Ovary (tissue), 3 donors: ENCODE measurements around the gene HK1.

Experiments
- CTCF ChIP-seq, 3 donors: fragments of 450-650 bp in 2 of 3; fragments of 200-600 bp in 1 of 3; IDR thresholded peaks; one replicate each; pipeline versions ENCODE4 v1.5.1 to v1.8.0; 2016 to 2022; ENCODE audit warnings: antibody characterized with exemption in 3 of 3, mild to moderate bottlenecking in 1 of 3
- POLR2A ChIP-seq: fragments of 450-650 bp; IDR thresholded peaks from one replicate; pipeline ENCODE4 v1.6.1; 2017; ENCODE audit warnings: antibody characterized with exemption, mild to moderate bottlenecking, moderate library complexity
- donor health status: DM: no; HTN: no; CAD: no.

GRCh38 chr10:69281507-69282413 lies 3.5 kb downstream of the HK1 start:
- TF ChIP-seq CTCF (IDR thresholded peaks at IDR 0.05) (no peak), POLR2A (no peak)
